ENCODE measurements around the gene KRT80. TPM values are rescaled to one million over a fixed set of nuclear protein-coding genes. Genes with fewer than 3 reads are reported as not detected.

KRT80 gene
- total RNA-seq, 1 experiment from 2014 or later: 8.8 TPM

DNA sequence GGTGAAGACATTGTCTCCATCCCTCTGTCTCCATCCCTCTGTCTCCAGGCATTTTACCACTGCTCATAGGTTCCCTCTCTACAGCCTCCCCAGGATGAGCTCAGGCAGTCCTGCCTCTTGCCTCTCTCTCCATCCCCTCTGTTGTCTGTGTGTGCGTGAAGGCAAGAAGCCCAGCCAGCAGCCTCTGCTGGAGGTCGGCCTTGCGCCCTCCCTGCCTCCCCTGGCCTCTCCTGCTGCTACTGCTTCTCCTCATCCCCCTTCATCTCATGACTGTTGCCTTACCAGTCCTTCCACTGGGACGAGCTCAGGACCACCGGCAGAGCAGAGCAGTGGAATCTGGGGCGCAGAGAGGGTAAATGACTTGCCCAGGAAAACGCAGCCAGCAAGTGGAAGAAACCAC lies 3.2 kb downstream of the KRT80 start:
- intact Hi-C loops (cut with micrococcal nuclease): no loop called here
- H3K9me3 ChIP-seq (ENCODE audit: control insufficient read depth in 1 of 2, insufficient read depth in 1 of 2, low read depth in 1 of 2, low read length in 2 of 2): no peaks in the 10 kb centered on the region
- no TSS peak for BruUV-seq (replicated peaks)
- no peaks in the 10 kb centered on the region for H3K79me2 ChIP-seq (ENCODE audit: insufficient read depth, low read length)
- no peak overlapping the region for H3K4me3 ChIP-seq (replicated peaks in 1 of 2; ENCODE audit: low read depth in 1 of 2, low read length in 2 of 2)
- RAD21 ChIA-PET (ENCODE audit: low non-redundant PET in 1 of 2, low total read pairs in 2 of 2, uncharacterized antibody in 2 of 2, unreplicated experiment in 2 of 2): no interaction called here
- no peak overlapping the region for H2AFZ ChIP-seq (ENCODE audit: low read depth, low read length, poor library complexity, severe bottlenecking)
- no peak for TF ChIP-seq ZNF274 (IDR thresholded peaks at IDR 0.05; ENCODE audit: low read depth, low read length)
- no peak for TF ChIP-seq TCF7L2 (IDR thresholded peaks at IDR 0.05; ENCODE audit: borderline replicate concordance, extremely low read depth, insufficient read depth, insufficient read length)
- TF ChIP-seq FOSL1 (IDR thresholded peaks at IDR 0.05; ENCODE audit: low read depth): no peak
- TF ChIP-seq SP1 (IDR thresholded peaks at IDR 0.05; ENCODE audit: low read depth): no peak
- TF ChIP-seq ZFX (IDR thresholded peaks at IDR 0.05): no peak
- TF ChIP-seq, protein P1, sequence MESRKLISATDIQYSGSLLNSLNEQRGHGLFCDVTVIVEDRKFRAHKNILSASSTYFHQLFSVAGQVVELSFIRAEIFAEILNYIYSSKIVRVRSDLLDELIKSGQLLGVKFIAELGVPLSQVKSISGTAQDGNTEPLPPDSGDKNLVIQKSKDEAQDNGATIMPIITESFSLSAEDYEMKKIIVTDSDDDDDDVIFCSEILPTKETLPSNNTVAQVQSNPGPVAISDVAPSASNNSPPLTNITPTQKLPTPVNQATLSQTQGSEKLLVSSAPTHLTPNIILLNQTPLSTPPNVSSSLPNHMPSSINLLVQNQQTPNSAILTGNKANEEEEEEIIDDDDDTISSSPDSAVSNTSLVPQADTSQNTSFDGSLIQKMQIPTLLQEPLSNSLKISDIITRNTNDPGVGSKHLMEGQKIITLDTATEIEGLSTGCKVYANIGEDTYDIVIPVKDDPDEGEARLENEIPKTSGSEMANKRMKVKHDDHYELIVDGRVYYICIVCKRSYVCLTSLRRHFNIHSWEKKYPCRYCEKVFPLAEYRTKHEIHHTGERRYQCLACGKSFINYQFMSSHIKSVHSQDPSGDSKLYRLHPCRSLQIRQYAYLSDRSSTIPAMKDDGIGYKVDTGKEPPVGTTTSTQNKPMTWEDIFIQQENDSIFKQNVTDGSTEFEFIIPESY (IDR thresholded peaks at IDR 0.05; ENCODE audit: extremely low read depth, insufficient replicate concordance, low read length): no peak
- TF ChIP-seq EGR1 (IDR thresholded peaks at IDR 0.05; ENCODE audit: low read depth): no peak
- no peak for TF ChIP-seq POLR2AphosphoS5 (IDR thresholded peaks at IDR 0.05; ENCODE audit: low read depth, low read length)
- no peak for TF ChIP-seq CBX3 (IDR thresholded peaks at IDR 0.05; ENCODE audit: low read depth)
- TF ChIP-seq, protein P2, sequence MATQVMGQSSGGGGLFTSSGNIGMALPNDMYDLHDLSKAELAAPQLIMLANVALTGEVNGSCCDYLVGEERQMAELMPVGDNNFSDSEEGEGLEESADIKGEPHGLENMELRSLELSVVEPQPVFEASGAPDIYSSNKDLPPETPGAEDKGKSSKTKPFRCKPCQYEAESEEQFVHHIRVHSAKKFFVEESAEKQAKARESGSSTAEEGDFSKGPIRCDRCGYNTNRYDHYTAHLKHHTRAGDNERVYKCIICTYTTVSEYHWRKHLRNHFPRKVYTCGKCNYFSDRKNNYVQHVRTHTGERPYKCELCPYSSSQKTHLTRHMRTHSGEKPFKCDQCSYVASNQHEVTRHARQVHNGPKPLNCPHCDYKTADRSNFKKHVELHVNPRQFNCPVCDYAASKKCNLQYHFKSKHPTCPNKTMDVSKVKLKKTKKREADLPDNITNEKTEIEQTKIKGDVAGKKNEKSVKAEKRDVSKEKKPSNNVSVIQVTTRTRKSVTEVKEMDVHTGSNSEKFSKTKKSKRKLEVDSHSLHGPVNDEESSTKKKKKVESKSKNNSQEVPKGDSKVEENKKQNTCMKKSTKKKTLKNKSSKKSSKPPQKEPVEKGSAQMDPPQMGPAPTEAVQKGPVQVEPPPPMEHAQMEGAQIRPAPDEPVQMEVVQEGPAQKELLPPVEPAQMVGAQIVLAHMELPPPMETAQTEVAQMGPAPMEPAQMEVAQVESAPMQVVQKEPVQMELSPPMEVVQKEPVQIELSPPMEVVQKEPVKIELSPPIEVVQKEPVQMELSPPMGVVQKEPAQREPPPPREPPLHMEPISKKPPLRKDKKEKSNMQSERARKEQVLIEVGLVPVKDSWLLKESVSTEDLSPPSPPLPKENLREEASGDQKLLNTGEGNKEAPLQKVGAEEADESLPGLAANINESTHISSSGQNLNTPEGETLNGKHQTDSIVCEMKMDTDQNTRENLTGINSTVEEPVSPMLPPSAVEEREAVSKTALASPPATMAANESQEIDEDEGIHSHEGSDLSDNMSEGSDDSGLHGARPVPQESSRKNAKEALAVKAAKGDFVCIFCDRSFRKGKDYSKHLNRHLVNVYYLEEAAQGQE (IDR thresholded peaks at IDR 0.05; ENCODE audit: low read depth): no peak
- TF ChIP-seq, protein P3, sequence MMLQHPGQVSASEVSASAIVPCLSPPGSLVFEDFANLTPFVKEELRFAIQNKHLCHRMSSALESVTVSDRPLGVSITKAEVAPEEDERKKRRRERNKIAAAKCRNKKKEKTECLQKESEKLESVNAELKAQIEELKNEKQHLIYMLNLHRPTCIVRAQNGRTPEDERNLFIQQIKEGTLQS (IDR thresholded peaks at IDR 0.05): no peak
- no peak for TF ChIP-seq RAD21 (IDR thresholded peaks at IDR 0.05; ENCODE audit: low read depth)
- no peak for TF ChIP-seq JUND (IDR thresholded peaks at IDR 0.05)
- TF ChIP-seq POLR2A (IDR thresholded peaks at IDR 0.05; ENCODE audit: borderline replicate concordance, extremely low read depth, insufficient read depth, insufficient read length): no peak
- TF ChIP-seq ELF1 (IDR thresholded peaks at IDR 0.05; ENCODE audit: borderline replicate concordance, low read depth): no peak
- TF ChIP-seq EZH2 (IDR thresholded peaks at IDR 0.05): no peak
- TF ChIP-seq, protein P4, sequence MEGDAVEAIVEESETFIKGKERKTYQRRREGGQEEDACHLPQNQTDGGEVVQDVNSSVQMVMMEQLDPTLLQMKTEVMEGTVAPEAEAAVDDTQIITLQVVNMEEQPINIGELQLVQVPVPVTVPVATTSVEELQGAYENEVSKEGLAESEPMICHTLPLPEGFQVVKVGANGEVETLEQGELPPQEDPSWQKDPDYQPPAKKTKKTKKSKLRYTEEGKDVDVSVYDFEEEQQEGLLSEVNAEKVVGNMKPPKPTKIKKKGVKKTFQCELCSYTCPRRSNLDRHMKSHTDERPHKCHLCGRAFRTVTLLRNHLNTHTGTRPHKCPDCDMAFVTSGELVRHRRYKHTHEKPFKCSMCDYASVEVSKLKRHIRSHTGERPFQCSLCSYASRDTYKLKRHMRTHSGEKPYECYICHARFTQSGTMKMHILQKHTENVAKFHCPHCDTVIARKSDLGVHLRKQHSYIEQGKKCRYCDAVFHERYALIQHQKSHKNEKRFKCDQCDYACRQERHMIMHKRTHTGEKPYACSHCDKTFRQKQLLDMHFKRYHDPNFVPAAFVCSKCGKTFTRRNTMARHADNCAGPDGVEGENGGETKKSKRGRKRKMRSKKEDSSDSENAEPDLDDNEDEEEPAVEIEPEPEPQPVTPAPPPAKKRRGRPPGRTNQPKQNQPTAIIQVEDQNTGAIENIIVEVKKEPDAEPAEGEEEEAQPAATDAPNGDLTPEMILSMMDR (IDR thresholded peaks at IDR 0.05 in 2 of 3, conservative IDR thresholded peaks at IDR 0.05 in 1 of 3; ENCODE audit: borderline replicate concordance in 1 of 3, insufficient read depth in 1 of 3, low read depth in 2 of 3, low read length in 2 of 3): no peak
- no peak for TF ChIP-seq SIN3A (IDR thresholded peaks at IDR 0.05; ENCODE audit: low read depth)
- no peak for TF ChIP-seq SRF (IDR thresholded peaks at IDR 0.05; ENCODE audit: low read depth)
- H4K20me1 ChIP-seq (ENCODE audit: insufficient read depth): no peaks in the 10 kb centered on the region
- no peaks in the 10 kb centered on the region; the same call in 1 of the 2 replicates for H3K27me3 ChIP-seq (ENCODE audit: insufficient read depth, low read length)
- H3K36me3 ChIP-seq (ENCODE audit: control insufficient read depth in 1 of 2, insufficient read depth in 2 of 2, low read length in 2 of 2): no peaks in the 10 kb centered on the region
- CTCF ChIA-PET: no interaction called here
- no peaks in the 10 kb centered on the region for H3K9me2 ChIP-seq (ENCODE audit: insufficient read depth)
- POLR2A ChIA-PET: no interaction called here
- ATAC-seq (no peak), DNase-seq (ENCODE audit: low read depth, low spot score) (no peak)
- no peak overlapping the region for H3K4me2 ChIP-seq (ENCODE audit: low read length)
- peaks cover 58 to 96% of the 10 kb centered on the region in 2 experiments for H3K4me1 ChIP-seq (ENCODE audit: control insufficient read depth in 1 of 2, insufficient read depth in 2 of 2, low read length in 2 of 2)
- no peak overlapping the region for H3K9ac ChIP-seq (ENCODE audit: low read length)
- no peak overlapping the region for H3K27ac ChIP-seq (ENCODE audit: low read depth, low read length)
